GM21737 (cell line): ENCODE data around the gene IQCK.

Experiments used
- ATAC-seq: cut with Tn5 transposase; IDR thresholded peaks from one replicate; pipeline ENCODE4 v1.9.1; 2021; ENCODE audit warnings: mild to moderate bottlenecking, moderate library complexity; ENCODE audit not compliant: unreplicated experiment

The IQCK gene

GRCh38 chr16:19753815-19754643 is 36.0 kb downstream of the IQCK start:
- ATAC-seq = no peak

- no peak for ATAC-seq
Measured at GRCh38 chr16:19754644-19755036, 36.6 kb downstream of the IQCK start.

GRCh38 chr16:19755268-19755667 is 37.2 kb downstream of the IQCK start:
- ATAC-seq = no peak

GRCh38 chr16:19757026-19757425 is 39.0 kb downstream of the IQCK start:
- ATAC-seq = no peak

- ATAC-seq = no peak
Measured at GRCh38 chr16:19757762-19758595, 39.9 kb downstream of the IQCK start.

GRCh38 chr16:19760356-19761060 is 42.4 kb downstream of the IQCK start:
- ATAC-seq = no peak

- no peak for ATAC-seq
Measured at GRCh38 chr16:19765860-19766553, 47.9 kb downstream of the IQCK start.

- ATAC-seq = no peak
Measured at GRCh38 chr16:19766554-19766884, 48.4 kb downstream of the IQCK start.

GRCh38 chr16:19766988-19767387 is 48.9 kb downstream of the IQCK start:
- ATAC-seq = no peak

- ATAC-seq = no peak
Measured at GRCh38 chr16:19767497-19767896, 49.4 kb downstream of the IQCK start.

GRCh38 chr16:19769239-19769638 is 51.2 kb downstream of the IQCK start:
- ATAC-seq = no peak

GRCh38 chr16:19771040-19771439 is 53.0 kb downstream of the IQCK start:
- ATAC-seq = no peak

- ATAC-seq = no peak
Measured at GRCh38 chr16:19771796-19772195, 53.7 kb downstream of the IQCK start.

GRCh38 chr16:19774024-19774423 is 56.0 kb downstream of the IQCK start:
- ATAC-seq = no peak

GRCh38 chr16:19776147-19776546 is 58.1 kb downstream of the IQCK start:
- no peak for ATAC-seq

- ATAC-seq = no peak
Measured at GRCh38 chr16:19776565-19776964, 58.5 kb downstream of the IQCK start.

- ATAC-seq = no peak
Measured at GRCh38 chr16:19780321-19780720, 62.2 kb downstream of the IQCK start.

- no peak for ATAC-seq
Measured at GRCh38 chr16:19781226-19781625, 63.2 kb downstream of the IQCK start.

- ATAC-seq = no peak
Measured at GRCh38 chr16:19783363-19784182, 65.5 kb downstream of the IQCK start.

- no peak for ATAC-seq
Measured at GRCh38 chr16:19784183-19784736, 66.2 kb downstream of the IQCK start.
